NCI-H187 (cell line): ENCODE data around the gene PAN3.

Experiments
- DNase-seq, 2 experiments: peaks; one replicate each; lab custom pipeline; 2025; lab: John Stamatoyannopoulos, UW

PAN3 gene

DNA sequence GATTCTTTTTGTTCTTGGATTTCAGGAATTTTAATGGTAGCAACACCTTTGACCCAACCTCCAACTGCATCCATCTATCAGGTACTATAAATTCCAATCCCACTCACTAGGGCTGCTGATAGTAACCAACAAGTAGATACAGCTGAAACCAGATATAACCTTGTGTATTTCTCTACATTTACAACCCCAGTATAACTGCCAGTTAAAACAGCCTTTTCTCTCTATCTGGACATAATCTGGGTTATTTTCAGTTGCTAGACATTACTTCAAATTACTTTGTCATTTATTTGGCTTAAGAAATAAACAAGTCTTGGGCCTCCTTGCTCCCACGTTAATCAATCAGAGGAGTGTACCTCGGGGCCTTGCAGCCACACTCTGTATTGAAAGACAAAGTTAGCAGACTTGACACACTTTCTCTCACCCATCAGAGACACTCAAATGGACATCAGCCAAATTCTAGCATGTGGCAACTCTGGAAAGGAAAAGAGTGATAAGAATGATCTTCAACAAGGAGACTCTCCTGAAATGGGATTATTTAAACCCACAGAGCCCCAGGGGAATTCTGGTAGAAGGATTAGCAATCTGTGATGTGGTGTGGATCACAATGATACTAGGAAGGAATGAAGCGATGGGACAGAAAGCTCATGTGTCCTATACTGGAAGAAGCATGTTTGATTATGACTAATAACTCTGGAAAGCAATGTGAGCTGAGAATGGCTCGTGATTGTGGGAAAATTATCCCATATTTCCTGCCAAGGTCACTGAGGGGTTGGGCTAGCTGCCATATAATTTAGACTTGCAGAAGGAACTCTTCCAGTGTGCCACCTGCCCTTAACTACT lies 199.0 kb downstream of the PAN3 start:
- DNase-seq, result no peak

DNA sequence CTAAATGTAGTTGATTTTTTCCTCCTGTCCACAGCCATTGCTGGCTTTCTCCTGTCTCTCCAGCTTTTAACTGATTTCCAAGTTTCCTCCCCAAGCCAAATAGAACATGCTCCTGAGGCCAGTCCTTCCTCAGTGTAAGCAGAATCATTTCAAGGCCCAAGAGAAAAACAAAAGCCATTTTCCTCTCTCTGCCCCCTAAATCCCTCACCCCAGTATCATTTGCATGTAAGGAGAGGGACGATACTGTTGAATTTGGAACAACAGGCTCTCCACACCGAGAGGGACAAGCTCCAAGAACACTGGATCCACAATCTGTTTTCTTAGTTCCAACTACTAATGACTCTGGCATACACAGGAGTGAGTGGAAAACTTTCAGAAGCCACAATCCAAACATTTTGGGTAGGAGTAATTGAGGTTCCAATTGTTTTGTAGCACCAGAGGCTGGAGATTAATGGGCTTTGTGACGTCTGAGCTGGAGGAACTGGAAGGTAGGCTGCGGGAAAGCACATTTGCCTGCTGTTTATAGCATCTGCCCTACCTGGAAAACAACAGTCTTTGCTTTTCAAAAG lies 199.7 kb downstream of the PAN3 start:
- DNase-seq, result no peak

DNA sequence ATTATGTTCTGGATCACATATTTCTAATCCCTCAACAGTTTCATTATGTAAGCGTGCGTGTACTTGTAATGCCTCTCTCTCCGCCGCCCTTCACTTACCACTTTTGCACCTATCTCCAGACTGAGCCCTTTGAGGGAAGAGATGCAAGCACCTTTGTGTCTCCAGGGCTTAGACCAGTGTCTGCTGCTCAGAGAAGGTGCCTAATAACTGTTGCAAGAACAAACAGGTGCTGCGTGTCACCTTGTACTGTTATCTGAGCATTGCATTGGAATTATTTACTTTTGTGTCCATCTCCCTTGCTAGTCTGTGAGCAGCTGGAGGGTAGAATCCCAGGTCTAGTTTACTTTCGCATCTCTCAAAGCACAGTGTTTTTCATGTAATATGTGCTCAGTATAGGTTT lies 200.4 kb downstream of the PAN3 start:
- no peak for DNase-seq

DNA sequence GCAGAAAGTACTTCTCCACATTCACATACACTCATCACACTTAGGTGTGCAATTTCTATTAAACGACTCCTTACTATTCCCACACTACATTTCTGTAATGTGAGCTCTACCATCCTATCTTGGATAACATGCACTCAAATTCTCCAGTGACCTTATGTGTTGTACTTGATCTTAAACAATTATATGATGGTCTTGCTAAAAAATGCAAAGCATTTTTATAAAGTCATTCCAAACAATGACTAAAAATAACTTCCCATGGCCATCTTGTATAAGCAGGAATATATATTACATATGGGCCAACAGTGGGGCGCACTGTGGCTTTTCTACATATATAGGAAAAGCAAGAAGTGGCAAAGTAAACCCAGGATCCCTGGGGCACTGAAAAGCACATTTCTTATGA lies 201.1 kb downstream of the PAN3 start:
- DNase-seq, result no peak

DNA sequence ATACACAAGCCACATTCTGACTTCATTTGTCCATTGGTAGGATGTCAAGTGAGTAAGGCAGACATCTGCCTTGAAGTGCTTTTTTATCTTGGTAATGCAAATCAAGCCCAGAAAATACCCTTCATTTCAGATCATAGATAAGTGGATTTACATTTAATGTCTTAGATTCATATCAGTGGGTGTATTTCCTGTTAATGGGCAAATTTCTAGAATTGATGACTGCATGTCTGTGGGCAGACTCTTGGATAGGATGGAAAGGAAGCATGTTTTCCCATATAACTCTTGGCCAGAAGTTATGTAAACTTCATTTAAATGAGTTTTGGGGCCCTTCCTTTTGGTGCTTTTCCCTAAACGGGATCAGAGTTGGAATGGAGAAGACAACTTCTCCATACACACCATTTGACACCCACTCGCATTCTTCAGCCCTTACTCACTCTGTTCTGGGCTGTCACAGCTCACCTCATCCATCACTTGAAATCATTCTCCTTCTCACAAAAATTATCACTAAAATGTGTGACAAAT lies 202.0 kb downstream of the PAN3 start:
- no peak for DNase-seq

DNA sequence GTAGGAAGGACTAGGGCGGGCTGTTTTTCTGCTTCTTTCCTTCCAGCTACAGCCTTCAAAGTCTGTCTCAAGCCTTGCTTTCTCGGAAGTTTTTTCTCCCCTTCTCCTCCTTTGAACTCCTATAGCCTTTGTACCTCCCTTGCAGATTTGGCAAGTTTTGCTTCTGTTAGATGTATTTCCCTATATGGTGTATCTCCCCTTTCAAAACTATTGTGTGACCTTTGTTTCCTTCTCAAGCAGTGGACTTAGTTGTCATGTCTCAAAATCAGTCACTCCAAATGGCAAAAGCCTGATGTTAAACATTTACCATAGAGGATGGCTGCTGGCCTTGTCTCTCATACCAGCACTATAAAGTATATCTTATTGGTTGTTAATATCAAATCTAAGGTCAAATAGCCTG lies 203.9 kb downstream of the PAN3 start:
- DNase-seq, result no peak

DNA sequence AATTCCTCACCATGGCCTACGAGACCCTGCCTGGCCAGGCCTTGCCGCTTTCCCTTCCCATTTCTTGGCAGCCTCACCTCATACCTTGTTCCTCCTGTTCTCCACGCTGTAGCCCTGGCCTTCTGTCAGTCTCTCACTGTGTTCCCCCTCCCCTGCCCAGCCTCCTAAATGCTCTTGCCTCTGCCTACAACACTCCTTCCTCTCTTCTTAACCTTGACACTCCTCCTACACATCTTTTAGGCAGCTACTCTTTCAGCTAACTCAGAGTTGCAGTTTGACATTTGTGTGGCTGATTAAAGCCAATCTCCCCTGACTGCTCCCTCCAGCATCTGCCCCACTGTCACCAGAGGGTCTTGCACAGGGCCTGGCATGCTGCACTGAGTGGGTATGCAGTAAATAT lies 205.8 kb downstream of the PAN3 start:
- no peak for DNase-seq
